ENCODE results near the gene PPIA.

PPIA gene

DNA sequence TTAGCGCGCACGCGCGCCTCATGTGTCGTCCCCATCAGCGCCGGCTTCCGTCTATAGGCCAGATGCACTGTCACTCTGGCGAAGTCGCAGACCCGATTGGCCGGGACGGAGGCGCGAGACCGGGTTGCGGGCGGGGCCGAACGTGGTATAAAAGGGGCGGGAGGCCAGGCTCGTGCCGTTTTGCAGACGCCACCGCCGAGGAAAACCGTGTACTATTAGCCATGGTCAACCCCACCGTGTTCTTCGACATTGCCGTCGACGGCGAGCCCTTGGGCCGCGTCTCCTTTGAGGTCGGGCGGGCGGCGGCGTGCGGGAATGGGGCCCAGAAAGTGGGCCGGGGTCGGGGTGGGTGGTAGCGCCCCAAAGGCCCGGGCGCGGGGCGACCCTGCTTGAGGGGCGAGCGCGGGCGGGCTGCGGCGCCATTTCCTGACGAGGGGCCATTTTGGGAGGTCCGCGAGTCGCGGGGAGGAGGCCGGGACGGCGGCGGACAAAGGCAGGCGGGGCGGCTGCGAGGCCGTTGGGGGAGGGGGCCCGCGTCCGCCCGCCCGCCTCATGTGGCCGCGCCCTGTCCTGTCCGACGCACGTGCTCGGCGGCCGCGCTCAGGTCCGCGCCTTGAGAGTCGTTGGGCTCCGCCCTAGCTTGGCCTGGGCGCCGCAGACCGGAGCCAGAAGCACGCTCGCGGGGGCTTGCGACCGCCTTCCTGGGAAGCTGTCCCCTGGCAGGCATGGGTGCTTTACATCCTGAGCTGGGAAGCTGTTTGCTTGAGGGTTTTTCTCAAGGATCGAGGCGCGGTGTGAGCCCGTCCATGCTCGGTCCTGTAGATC is at the start of gene PPIA:
PPIA (plus strand) TSS at position 178 of the 825 bp plus-strand sequence; CDS start at position 222, 44 bp downstream.
- peak within 1 kb of the TSS; percentile 84 for H3K4me3 ChIP-seq
- peak; percentile 90 to 99 for DNase-seq (ENCODE audit: low spot score in 2 of 2)
- in situ Hi-C loops (cut with MboI; ENCODE audit: low sequenced_read_pairs) = no loop called here
- no peaks in the 10 kb centered on the region for H3K9me3 ChIP-seq
- H3K36me3 ChIP-seq (replicated peaks) = peaks cover 52% of the 10 kb centered on the region
- H3K4me1 ChIP-seq = peaks cover 6% of the 10 kb centered on the region; the same call in 1 of the 2 replicates
- H3K27me3 ChIP-seq (ENCODE audit: low read depth) = no peaks in the 10 kb centered on the region

DNA sequence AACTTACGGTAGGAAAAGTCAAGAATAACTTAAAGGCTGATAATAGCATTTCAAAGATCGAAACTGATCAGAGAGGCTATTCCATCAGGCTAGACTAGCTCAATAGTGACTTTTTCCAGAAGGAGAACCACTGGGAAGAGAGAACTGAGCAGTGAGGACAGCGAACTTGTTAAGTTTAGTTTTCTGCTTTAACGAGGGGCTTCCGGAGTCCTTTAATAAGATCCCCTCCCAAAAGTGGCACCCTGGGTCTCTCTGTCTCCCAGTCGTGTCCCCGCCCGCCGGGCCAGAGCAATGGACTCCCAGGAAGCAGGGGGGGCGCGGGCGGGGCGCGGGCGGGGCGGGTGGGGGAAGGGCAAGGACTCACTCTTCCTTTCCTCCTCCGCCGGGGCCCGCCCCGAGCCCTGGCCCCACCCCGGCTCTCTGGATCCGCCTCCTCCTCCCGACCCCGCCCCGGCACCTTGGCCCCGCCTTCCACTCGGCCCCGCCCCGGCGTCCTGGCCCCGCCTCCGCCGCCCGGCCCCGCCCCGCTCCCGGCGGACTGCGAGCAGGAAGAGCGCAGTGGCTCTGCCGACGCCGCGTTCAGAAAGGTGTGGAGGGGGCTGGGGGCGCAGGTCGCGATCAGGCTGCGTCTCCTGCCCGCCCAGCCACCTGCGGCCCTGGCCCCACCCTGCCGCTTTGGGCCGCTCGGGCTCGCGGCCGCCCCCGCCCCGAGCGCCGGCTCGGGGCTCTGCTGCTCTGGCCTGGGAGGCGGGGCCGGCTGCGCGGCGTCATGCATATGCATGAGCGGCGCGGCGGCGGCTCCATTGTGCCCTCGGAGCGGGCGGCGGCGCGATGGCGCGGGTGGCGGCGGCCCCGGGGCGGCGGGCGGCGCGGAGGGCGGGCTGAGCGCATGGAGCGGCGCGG is 48.2 kb upstream of the PPIA start, which contains the start of gene ZMIZ2:
ZMIZ2 (plus strand) TSS at position 803 of the 903 bp plus-strand sequence. CDS start 7,403 bp downstream, outside the sequence.
- H3K36me3 ChIP-seq (replicated peaks) = peaks cover 10% of the 10 kb centered on the region
- peak within 1 kb of the TSS; percentile 69 for H3K4me3 ChIP-seq
- peaks cover 16% of the 10 kb centered on the region for H3K4me1 ChIP-seq
- in situ Hi-C loops (cut with MboI; ENCODE audit: low sequenced_read_pairs) = no loop called here
- DNase-seq (ENCODE audit: low spot score in 2 of 2) = peak; percentile 79 to 91
- H3K27me3 ChIP-seq (ENCODE audit: low read depth) = no peaks in the 10 kb centered on the region
- no peaks in the 10 kb centered on the region for H3K9me3 ChIP-seq

DNA sequence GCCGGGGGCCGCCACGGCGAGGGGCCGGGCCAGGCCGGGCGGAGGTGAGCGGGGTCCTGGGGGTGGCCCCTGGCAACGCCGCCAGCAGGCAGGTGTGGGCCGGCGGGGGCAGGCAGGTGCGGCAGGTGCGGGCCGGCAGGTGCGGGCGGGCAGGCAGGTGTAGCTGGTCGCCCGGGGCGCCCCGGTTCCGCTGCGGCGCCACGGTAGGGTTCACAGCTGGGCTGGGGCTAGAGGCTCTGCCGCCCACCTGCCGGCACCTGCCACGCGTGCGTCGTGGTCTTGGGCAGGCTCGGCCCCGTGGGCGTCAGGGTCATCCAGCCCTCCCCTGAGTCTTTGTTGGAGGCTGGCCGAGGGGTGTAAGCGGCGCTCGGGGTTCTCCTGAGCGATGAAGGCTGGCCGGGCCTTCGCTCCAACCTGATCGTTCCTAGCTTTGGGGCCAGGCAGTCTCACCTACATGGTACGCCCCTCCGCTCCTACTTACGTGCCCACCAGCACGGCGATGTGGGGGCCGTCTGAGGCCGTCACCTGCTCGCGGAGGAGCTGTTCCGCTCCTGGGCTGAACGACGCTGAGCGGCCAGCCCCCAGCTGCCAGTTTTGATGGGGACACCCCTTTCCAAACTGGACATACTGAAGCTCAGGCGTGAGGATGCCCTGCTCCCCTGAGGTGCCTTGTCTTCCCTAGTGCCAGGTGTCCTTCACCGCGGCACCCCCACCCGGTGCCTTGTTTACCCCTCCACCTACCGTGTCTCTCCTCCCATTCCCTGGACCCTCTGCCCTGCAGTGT is 47.3 kb upstream of the PPIA start:
- in situ Hi-C loops (cut with MboI; ENCODE audit: low sequenced_read_pairs) = no loop called here
- no peaks in the 10 kb centered on the region for H3K9me3 ChIP-seq
- peaks cover 8% of the 10 kb centered on the region for H3K4me1 ChIP-seq
- no peak for DNase-seq (ENCODE audit: low spot score in 2 of 2)
- no peaks in the 10 kb centered on the region for H3K27me3 ChIP-seq (ENCODE audit: low read depth)
- H3K4me3 ChIP-seq = peak overlapping the region; percentile 69
- peaks cover 10% of the 10 kb centered on the region for H3K36me3 ChIP-seq (replicated peaks)

DNA sequence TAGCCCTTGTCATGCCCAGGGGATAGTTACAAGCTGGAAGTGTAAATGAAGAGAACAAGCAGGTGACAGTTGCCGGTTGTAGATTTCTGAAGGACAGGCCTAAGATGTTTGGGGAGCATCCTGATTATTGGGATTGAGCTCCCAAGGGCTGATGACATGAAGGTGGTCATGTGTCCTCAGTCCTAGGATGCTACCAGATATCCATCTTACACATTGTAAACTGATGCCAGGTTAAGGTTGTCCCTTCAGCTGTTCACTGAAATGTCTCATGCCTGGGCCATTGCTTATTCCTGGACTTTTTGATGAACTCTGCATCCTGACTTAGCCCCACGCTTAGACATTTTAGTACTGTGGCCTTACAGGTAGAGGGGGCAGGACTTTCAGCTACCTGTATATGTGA is 46.5 kb upstream of the PPIA start:
- in situ Hi-C loops (cut with MboI; ENCODE audit: low sequenced_read_pairs) = no loop called here
- Histone ChIP-seq H3K4me1 (peaks cover 4% of the 10 kb centered on the region), H3K4me3 (no peak overlapping the region; the same call in 1 of the 2 replicates)

DNA sequence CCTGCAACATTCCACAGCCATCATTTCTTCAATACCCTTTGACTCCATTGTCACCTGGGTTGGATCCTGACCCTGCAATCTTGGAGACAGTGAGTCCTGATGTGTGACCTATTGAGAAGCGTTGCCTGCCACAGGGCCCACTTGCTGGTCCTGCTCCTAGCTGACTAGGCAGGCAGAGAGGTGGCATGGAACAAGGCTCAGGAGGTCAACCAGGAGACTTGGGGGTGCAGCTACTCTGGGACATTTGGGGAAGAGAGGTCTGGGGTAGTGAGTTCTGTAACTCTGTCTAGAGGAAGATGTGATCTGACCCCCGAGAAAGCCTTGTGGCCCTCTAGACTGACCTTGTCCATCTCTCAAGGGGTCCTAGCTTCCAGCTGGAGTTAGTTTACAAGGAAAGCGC is 46.1 kb upstream of the PPIA start:
- in situ Hi-C loops (cut with MboI; ENCODE audit: low sequenced_read_pairs) = no loop called here
- DNase-seq (ENCODE audit: low spot score in 2 of 2) = no peak
- H3K4me3 ChIP-seq = no peak overlapping the region

More for the DNA sequence above, 46.5 kb upstream of the PPIA start:
- H3K36me3 ChIP-seq (replicated peaks) = peaks cover 10% of the 10 kb centered on the region
- H3K27me3 ChIP-seq (ENCODE audit: low read depth) = no peaks in the 10 kb centered on the region
- no peak for DNase-seq (ENCODE audit: low spot score in 2 of 2)
- no peaks in the 10 kb centered on the region for H3K9me3 ChIP-seq

DNA sequence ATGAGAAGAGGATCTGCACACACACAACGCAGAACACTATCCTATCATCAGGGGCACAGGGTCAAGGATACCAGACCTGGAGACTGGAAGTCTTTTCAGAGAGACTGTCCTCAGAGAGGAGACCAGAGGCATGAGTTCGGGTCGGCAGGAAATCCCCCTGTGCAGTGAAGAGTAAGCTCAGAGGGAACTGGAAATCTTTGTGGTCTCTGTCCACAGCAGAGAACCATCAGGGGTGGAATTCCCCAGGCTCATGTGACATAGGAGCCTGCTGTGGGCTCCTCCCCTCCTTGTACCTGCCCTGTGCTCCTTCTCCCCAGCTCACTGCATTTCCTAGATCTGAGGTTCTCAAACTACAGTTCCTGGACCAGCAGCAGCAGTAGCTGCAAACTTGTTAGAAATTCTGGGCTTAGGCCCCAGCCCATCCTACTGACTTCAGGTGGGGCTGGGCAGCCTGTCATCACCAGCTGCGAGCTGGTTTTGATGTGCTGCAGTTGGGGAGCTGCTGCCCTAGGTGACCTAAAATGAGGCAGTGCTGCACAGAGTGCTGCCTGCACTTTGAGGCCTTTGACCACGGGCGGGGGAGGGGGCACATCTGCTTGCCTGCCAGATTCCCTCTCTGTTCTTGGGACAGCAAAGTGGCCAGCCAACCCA is 45.4 kb upstream of the PPIA start:
- Histone ChIP-seq H3K9me3 (no peaks in the 10 kb centered on the region), H3K4me1 (peaks cover 4% of the 10 kb centered on the region), H3K36me3 (replicated peaks) (peaks cover 10% of the 10 kb centered on the region), H3K27me3 (ENCODE audit: low read depth) (no peaks in the 10 kb centered on the region), H3K4me3 (no peak overlapping the region)
- no peak for DNase-seq (ENCODE audit: low spot score in 2 of 2)
- in situ Hi-C loops (cut with MboI; ENCODE audit: low sequenced_read_pairs) = no loop called here

More for the DNA sequence above, 46.1 kb upstream of the PPIA start:
- H3K27me3 ChIP-seq (ENCODE audit: low read depth) = no peaks in the 10 kb centered on the region
- H3K36me3 ChIP-seq (replicated peaks) = peaks cover 10% of the 10 kb centered on the region
- peaks cover 4% of the 10 kb centered on the region for H3K4me1 ChIP-seq
- H3K9me3 ChIP-seq = no peaks in the 10 kb centered on the region

DNA sequence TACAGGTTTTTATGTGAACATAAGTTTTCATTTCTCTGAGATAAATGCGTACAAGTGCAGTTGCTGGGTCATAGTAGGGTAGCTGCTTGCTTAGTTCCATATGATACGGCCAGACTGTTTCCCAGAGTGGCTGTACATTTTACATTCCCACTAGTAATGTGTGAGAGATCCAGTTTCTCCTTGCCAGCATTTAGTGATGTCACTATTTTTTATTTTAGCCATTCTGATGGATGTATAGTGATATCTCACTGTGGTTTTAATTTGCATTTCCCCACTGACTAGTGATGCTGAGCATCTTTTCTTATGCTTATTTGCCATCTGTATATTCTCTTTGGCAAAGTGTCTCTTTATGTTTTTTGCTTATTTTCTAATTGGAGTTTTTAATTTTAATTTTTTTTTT is 43.7 kb upstream of the PPIA start:
- peaks cover 10% of the 10 kb centered on the region for H3K36me3 ChIP-seq (replicated peaks)
- peaks cover 2% of the 10 kb centered on the region for H3K4me1 ChIP-seq
- H3K9me3 ChIP-seq = no peaks in the 10 kb centered on the region
- DNase-seq (ENCODE audit: low spot score in 2 of 2) = no peak
- in situ Hi-C loops (cut with MboI; ENCODE audit: low sequenced_read_pairs) = no loop called here
- no peaks in the 10 kb centered on the region for H3K27me3 ChIP-seq (ENCODE audit: low read depth)
- no peak overlapping the region for H3K4me3 ChIP-seq

DNA sequence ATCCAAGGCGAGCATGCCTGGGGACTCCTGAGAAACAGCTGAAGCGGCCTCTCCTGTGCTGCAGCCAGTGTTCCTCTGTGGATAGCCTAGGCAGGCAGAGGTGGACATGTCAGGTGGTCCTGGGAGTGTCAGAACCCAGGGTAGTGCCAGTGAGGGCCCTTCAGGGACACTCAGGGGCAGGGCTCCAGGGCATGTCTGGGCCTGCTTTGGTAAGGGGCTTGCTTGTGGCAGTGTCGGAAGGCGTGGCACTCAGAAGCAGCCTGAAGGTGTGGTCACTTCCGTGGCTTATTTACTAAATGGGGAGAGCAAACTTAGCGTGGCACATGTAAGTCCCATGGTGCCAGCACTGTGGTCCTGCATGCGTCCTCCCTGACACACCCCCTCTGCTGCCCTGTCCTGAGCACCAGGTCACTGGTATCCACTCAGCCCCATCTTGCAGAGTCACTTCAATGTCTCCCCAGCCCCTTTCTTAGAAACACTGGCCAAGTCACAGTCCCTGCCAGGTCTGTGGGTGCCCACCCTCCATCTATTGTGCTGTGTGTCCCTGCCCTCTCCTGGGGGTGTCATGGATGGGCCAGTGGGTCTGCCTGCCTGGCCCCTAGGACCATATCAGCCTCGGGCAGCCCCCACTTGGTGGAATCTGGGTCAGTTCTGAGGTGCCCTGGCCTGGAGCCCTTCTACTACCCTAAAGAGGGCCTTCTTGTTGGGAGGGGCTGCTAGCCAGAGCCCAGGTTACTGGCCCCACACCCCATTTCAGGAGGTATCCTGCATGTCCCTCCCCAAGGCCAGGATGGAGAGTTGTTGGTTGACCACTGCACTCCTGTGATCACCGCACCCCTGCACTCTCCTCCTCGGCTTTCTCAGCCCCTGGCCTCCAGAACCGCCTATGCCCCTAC is 41.4 kb upstream of the PPIA start:
- DNase-seq (ENCODE audit: low spot score in 2 of 2) = no peak
- in situ Hi-C loops (cut with MboI; ENCODE audit: low sequenced_read_pairs) = no loop called here
- Histone ChIP-seq H3K4me1 (no peaks in the 10 kb centered on the region), H3K27me3 (ENCODE audit: low read depth) (no peaks in the 10 kb centered on the region), H3K4me3 (no peak overlapping the region), H3K36me3 (replicated peaks) (peaks cover 10% of the 10 kb centered on the region), H3K9me3 (no peaks in the 10 kb centered on the region)

DNA sequence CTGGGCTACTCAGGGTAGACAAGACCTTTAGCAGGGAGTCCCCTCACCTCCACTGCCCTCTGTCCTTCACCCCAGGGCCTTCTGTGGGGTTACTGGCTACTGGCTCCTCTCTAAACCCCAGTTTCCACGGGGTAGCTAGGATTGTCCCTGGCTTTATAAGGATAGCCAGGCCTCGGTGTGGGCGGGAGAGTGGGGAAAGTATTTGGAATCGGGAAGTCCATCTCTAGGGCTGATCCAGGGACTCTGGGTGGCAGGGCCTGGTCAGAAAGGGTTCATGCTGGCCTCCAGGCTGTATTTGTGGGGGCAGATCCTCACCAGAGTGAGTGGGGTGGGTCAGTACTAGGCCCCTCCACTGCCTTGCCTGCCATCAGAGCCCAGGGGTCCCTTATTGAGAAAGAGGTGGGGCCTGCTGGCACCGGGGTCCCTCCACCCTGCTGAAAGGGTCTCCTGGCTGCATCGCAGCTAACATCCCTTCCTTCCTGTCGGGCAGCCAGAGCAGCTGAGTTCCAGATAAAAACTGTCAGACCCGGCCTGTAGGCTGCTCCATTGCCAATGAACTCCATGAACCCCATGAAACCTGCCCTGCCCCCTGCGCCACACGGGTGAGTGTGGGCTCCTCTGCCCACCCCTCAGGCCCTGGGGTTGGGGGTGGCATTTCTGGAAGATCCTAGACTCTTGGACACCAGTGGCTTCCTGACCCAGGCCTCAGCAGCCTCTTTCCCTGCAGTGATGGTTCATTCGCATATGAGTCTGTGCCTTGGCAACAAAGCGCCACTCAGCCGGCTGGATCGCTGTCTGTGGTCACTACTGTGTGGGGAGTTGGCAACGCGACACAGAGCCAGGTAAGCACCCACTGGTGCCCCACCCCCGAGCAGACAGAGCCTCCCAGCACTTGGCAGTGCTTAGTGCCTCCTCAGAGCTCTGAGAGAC is 40.5 kb upstream of the PPIA start:
- Histone ChIP-seq H3K27me3 (ENCODE audit: low read depth) (no peaks in the 10 kb centered on the region), H3K4me1 (no peaks in the 10 kb centered on the region), H3K4me3 (no peak overlapping the region), H3K9me3 (no peaks in the 10 kb centered on the region), H3K36me3 (replicated peaks) (peaks cover 3% of the 10 kb centered on the region)
- in situ Hi-C loops (cut with MboI; ENCODE audit: low sequenced_read_pairs) = no loop called here
- DNase-seq (ENCODE audit: low spot score in 2 of 2) = no peak

DNA sequence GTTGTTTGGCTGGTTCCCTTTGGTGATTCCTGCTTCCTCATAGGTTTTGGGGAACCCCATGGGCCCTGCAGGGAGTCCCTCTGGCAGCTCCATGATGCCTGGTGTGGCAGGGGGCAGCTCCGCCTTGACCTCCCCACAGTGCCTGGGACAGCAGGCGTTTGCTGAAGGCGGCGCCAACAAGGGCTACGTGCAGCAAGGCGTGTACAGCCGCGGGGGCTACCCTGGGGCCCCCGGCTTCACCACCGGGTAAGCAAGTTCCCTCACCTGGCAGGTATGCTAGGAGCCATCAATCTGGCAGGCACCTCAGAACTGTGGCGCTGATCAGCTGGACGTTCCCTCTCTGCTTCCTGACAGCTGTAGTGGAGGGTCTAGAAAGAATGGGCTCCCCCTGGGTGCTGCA is 39.6 kb upstream of the PPIA start:
- no peak overlapping the region for H3K4me3 ChIP-seq
- DNase-seq (ENCODE audit: low spot score in 2 of 2) = no peak
- H3K36me3 ChIP-seq (replicated peaks) = peaks cover 3% of the 10 kb centered on the region; the same call in 1 of the 2 replicates
- no peaks in the 10 kb centered on the region for H3K4me1 ChIP-seq
- in situ Hi-C loops (cut with MboI; ENCODE audit: low sequenced_read_pairs) = no loop called here
- H3K9me3 ChIP-seq = no peaks in the 10 kb centered on the region
- H3K27me3 ChIP-seq (ENCODE audit: low read depth) = no peaks in the 10 kb centered on the region

DNA sequence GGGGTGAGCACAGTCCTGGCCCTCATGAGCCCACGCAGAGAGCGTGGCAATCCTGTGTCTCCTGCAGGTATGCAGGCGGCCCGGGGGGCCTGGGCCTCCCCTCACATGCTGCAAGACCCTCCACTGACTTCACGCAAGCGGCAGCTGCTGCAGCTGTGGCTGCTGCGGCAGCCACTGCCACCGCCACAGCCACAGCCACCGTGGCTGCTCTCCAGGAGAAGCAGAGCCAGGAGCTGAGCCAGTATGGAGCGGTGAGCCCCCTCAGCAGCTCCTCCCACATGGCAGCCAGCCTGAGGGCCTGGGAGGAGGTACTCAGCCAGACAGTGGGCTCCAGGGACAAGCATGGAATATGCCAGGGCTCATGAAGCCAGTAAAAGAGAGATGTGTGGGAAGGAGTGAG is 39.2 kb upstream of the PPIA start:
- in situ Hi-C loops (cut with MboI; ENCODE audit: low sequenced_read_pairs) = no loop called here
- no peaks in the 10 kb centered on the region for H3K9me3 ChIP-seq
- no peak for DNase-seq (ENCODE audit: low spot score in 2 of 2)
- H3K4me3 ChIP-seq = no peak overlapping the region
- H3K27me3 ChIP-seq (ENCODE audit: low read depth) = no peaks in the 10 kb centered on the region
- no peaks in the 10 kb centered on the region for H3K4me1 ChIP-seq
- H3K36me3 ChIP-seq (replicated peaks) = peaks cover 6% of the 10 kb centered on the region; the same call in 1 of the 2 replicates

Measured in HAP-1 (cell line).